H1 (cell line): ENCODE data around the gene PPP2R1A. TPM values are rescaled to one million over a fixed set of nuclear protein-coding genes. Genes with fewer than 3 reads are reported as not detected.

ENCODE experiments used
- CTCF ChIA-PET: fragments of 300-600 bp; sonication (Branson Sonifier 250); formaldehyde crosslinking; loops from one replicate; lab custom pipeline; 2021; ENCODE audit not compliant: partially characterized antibody; lab: Charles Lee
- POLR2A ChIA-PET: fragments of 300-600 bp; sonication (Branson Sonifier 250); formaldehyde crosslinking; loops from one replicate; lab custom pipeline; 2021; ENCODE audit warnings: inconsistent platforms; ENCODE audit not compliant: partially characterized antibody; lab: Charles Lee
- DNase-seq, 2 experiments: peaks; one replicate each; pipeline versions ENCODE4 v3.0.0 to v3.0.0-alpha.2; 2010 to 2022; ENCODE audit warnings: low spot score in 2 of 2, low read depth in 1 of 2, mixed read lengths in 1 of 2
- FAIRE-seq: peaks from 2 replicates; lab custom pipeline; 2011; peaks lifted over from hg19 to GRCh38; lab: Jason Lieb, UNC
- H2AFZ ChIP-seq: 2 replicates; pipeline ENCODE4 v1.8.1; 2012; ENCODE audit warnings: low read length, inconsistent platforms
- H2AK5ac ChIP-seq: 2 replicates; pipeline ENCODE4 v1.6.1; 2013; ENCODE audit warnings: low read depth, low read length
- H2BK120ac ChIP-seq: replicated peaks from 2 replicates; pipeline ENCODE3; 2013; ENCODE audit warnings: low read depth, low read length, inconsistent platforms
- H2BK12ac ChIP-seq: 2 replicates; pipeline ENCODE4 v1.6.1; 2013; ENCODE audit warnings: low read depth, low read length
- H2BK15ac ChIP-seq: 2 replicates; pipeline ENCODE4 v1.6.1; 2013; ENCODE audit warnings: low read length
- H2BK20ac ChIP-seq: 2 replicates; pipeline ENCODE4 v1.6.1; 2013; ENCODE audit warnings: low read length
- H2BK5ac ChIP-seq: 2 replicates; pipeline ENCODE4 v1.6.1; 2013; ENCODE audit warnings: low read depth, low read length
- H3K14ac ChIP-seq: 2 replicates; pipeline ENCODE4 v1.6.1; 2013; ENCODE audit warnings: inconsistent platforms; ENCODE audit not compliant: insufficient read length
- H3K18ac ChIP-seq: 2 replicates; pipeline ENCODE4 v1.6.1; 2013; ENCODE audit warnings: low read length; ENCODE audit errors: extremely low read depth
- H3K23ac ChIP-seq: 2 replicates; pipeline ENCODE4 v1.6.1; 2013; ENCODE audit warnings: inconsistent platforms; ENCODE audit not compliant: insufficient read length
- H3K23me2 ChIP-seq: 2 replicates; pipeline ENCODE4 v1.6.1; 2013; ENCODE audit warnings: low read depth, low read length
- H3K27ac ChIP-seq: 2 replicates; pipeline ENCODE4 v1.6.1; 2011; ENCODE audit warnings: low read depth, low read length, inconsistent platforms
- H3K27me3 ChIP-seq, 4 experiments: replicated peaks in 1 of 4; 1 replicate in 1 of 4; 2 replicates in 3 of 4; pipeline versions ENCODE4 v1.6.1 to v1.8.1; 2011 to 2013; ENCODE audit warnings: low read length in 3 of 4, mild to moderate bottlenecking in 3 of 4, inconsistent platforms in 2 of 4, mixed read lengths in 2 of 4, moderate library complexity in 1 of 4; ENCODE audit not compliant: control insufficient read depth in 3 of 4, insufficient read depth in 3 of 4; ENCODE audit errors: extremely low read depth in 1 of 4
- H3K36me3 ChIP-seq, 4 experiments: 2 replicates each; pipeline versions ENCODE4 v1.6.1 to v1.8.1; 2011 to 2013; ENCODE audit warnings: mild to moderate bottlenecking in 4 of 4, low read length in 3 of 4, moderate library complexity in 2 of 4, control low read depth in 1 of 4, inconsistent platforms in 1 of 4; ENCODE audit not compliant: insufficient read depth in 4 of 4, control insufficient read depth in 2 of 4
- H3K4ac ChIP-seq: replicated peaks from 2 replicates; pipeline ENCODE3; 2013; ENCODE audit warnings: low read length, low read depth, mixed read lengths, inconsistent platforms; ENCODE audit not compliant: insufficient read length
- H3K4me1 ChIP-seq, 4 experiments: replicated peaks in 1 of 4; 1 replicate in 1 of 4; 2 replicates in 3 of 4; pipeline versions ENCODE4 v1.6.1 to v1.8.1; 2011 to 2013; ENCODE audit warnings: low read length in 3 of 4, inconsistent platforms in 2 of 4, mixed read lengths in 1 of 4; ENCODE audit not compliant: insufficient read depth in 4 of 4, control insufficient read depth in 3 of 4
- H3K4me2 ChIP-seq, 2 experiments: 2 replicates each; pipeline versions ENCODE4 v1.6.1 to v1.8.1; 2011 to 2013; ENCODE audit warnings: low read depth in 2 of 2, low read length in 2 of 2, control low read depth in 1 of 2, inconsistent platforms in 1 of 2, mild to moderate bottlenecking in 1 of 2; ENCODE audit not compliant: insufficient read depth in 1 of 2
- H3K4me3 ChIP-seq, 4 experiments: fragments of 200-600, 300-600 bp in 1 of 4; sonication (generic), shearing (Covaris generic), sonication (Bioruptor Twin) in 1 of 4; 2 replicates each; pipeline versions ENCODE4 v1.5.1 to v1.8.1; 2011 to 2016; ENCODE audit warnings: low read length in 4 of 4, low read depth in 3 of 4, control low read depth in 2 of 4, inconsistent platforms in 2 of 4, mild to moderate bottlenecking in 2 of 4, mixed read lengths in 1 of 4, moderate library complexity in 1 of 4; ENCODE audit not compliant: insufficient read depth in 2 of 4; ENCODE audit errors: extremely low read depth in 1 of 4
- H3K56ac ChIP-seq: replicated peaks from 2 replicates; pipeline ENCODE3; 2013; ENCODE audit warnings: low read depth, mild to moderate bottlenecking, mixed read lengths, low read length, inconsistent platforms; ENCODE audit not compliant: insufficient read length
- H3K79me1 ChIP-seq: 2 replicates; pipeline ENCODE4 v1.6.1; 2013; ENCODE audit warnings: low read depth, low read length, control low read depth
- H3K79me2 ChIP-seq, 2 experiments: 2 replicates each; pipeline versions ENCODE4 v1.6.1 to v1.8.1; 2012 to 2013; ENCODE audit warnings: low read length in 2 of 2, mild to moderate bottlenecking in 2 of 2, inconsistent platforms in 1 of 2; ENCODE audit not compliant: insufficient read depth in 2 of 2, control insufficient read depth in 1 of 2
- H3K9ac ChIP-seq, 4 experiments: replicated peaks in 1 of 4; 1 replicate in 1 of 4; 2 replicates in 3 of 4; pipeline versions ENCODE4 v1.6.1 to v1.8.1; 2011 to 2013; ENCODE audit warnings: low read depth in 3 of 4, low read length in 3 of 4, control low read depth in 2 of 4, mild to moderate bottlenecking in 2 of 4, moderate library complexity in 2 of 4, inconsistent platforms in 1 of 4; ENCODE audit errors: extremely low read depth in 1 of 4
- H3K9me3 ChIP-seq, 2 experiments: 2 replicates each; pipeline versions ENCODE4 v1.6.1 to v1.8.1; 2012 to 2013; ENCODE audit warnings: mild to moderate bottlenecking in 2 of 2, moderate library complexity in 2 of 2, control low read depth in 1 of 2, inconsistent platforms in 1 of 2, low read depth in 1 of 2, low read length in 1 of 2, mixed read lengths in 1 of 2; ENCODE audit not compliant: insufficient read depth in 2 of 2
- H4K20me1 ChIP-seq, 2 experiments: replicated peaks in 1 of 2; 2 replicates each; pipeline versions ENCODE3 to v1.8.1; 2011 to 2013; ENCODE audit warnings: inconsistent platforms in 2 of 2, low read length in 2 of 2, mild to moderate bottlenecking in 1 of 2; ENCODE audit not compliant: insufficient read depth in 2 of 2, control insufficient read depth in 1 of 2
- H4K5ac ChIP-seq: 2 replicates; pipeline ENCODE4 v1.6.1; 2013; ENCODE audit warnings: low read length, low read depth, mixed read lengths, inconsistent platforms; ENCODE audit not compliant: insufficient read length
- H4K8ac ChIP-seq: 2 replicates; pipeline ENCODE4 v1.8.0; 2013; ENCODE audit warnings: mild to moderate bottlenecking, moderate library complexity, low read length, inconsistent platforms; ENCODE audit not compliant: insufficient read depth; ENCODE audit errors: extremely low read depth
- H4K91ac ChIP-seq: replicated peaks from 2 replicates; pipeline ENCODE3; 2013; ENCODE audit warnings: low read length, mixed read lengths, inconsistent platforms; ENCODE audit not compliant: insufficient read length
- BCL11A ChIP-seq, 2 experiments: IDR thresholded peaks; one replicate each; pipeline ENCODE4 v1.6.1; 2011; ENCODE audit warnings: low read depth in 2 of 2, low read length in 2 of 2, mild to moderate bottlenecking in 2 of 2
- EZH2 ChIP-seq: fragments of 200-600 bp; sonication (generic); IDR thresholded peaks from 2 replicates; pipeline ENCODE4 v1.7.1; 2012; ENCODE audit warnings: low read depth, mild to moderate bottlenecking, moderate library complexity, low read length, inconsistent platforms; ENCODE audit not compliant: severe bottlenecking
- GABPA ChIP-seq: IDR thresholded peaks from 2 replicates; pipeline ENCODE4 v1.6.1; 2011; ENCODE audit warnings: mild to moderate bottlenecking, low read length, moderate library complexity, borderline replicate concordance; ENCODE audit not compliant: insufficient read depth
- POU5F1 ChIP-seq: IDR thresholded peaks from 2 replicates; pipeline ENCODE4 v1.6.1; 2011; ENCODE audit warnings: low read depth, mild to moderate bottlenecking, low read length, moderate library complexity
- WGBS, 2 experiments: shearing (Covaris generic) in 1 of 2; methylation state at CpG; one replicate each; pipeline versions ENCODE4 v1.1.6 to v1.1.7; 2013 to 2015; ENCODE audit warnings: low lambda C conversion rate in 2 of 2, mixed read lengths in 2 of 2, inconsistent platforms in 1 of 2, low coverage in 1 of 2, missing lambda C conversion rate in 1 of 2; ENCODE audit not compliant: insufficient replicate concordance in 2 of 2, insufficient coverage in 1 of 2, insufficient read length in 1 of 2; ENCODE audit errors: extremely low coverage in 1 of 2, missing lambda C conversion rate in 1 of 2; 5-methylcytosine and 5-hydroxymethylcytosine counted together
- long read RNA-seq, 2 experiments: library from RNA in 1 of 2; library from capped mRNA in 1 of 2; stranded (forward); transcript quantifications; one replicate each; pipeline ENCODE4 v2.0.0, GENCODE V29; 2021; ENCODE audit warnings: inconsistent platforms in 1 of 2
- polyA minus RNA-seq, 3 experiments: library from RNA; depleted of rRNA, polyadenylated mRNA; stranded (reverse); fragments of >200 nt; gene quantifications; 1 replicate in 2 of 3; 2 replicates in 1 of 3; pipeline ENCODE4 v1.2.3, GENCODE V29; 2011
- polyA plus RNA-seq, 7 experiments: library from polyadenylated mRNA; depleted of rRNA in 3 of 7; stranded (reverse) in 5 of 7; unstranded in 2 of 7; fragments of >200 nt in 5 of 7; fragments of 200-250 nt in 2 of 7; gene quantifications; 1 replicate in 5 of 7; 2 replicates in 1 of 7; 4 replicates in 1 of 7; pipeline versions ENCODE4 v1.2.1 to v1.2.3, GENCODE V29; 2011 to 2013; ENCODE audit warnings: missing spikeins in 2 of 7, mixed read lengths in 2 of 7
- total RNA-seq: library from RNA; stranded (reverse); fragmentation: NEBNext Ultra II Directional; extraction: Animal tissue kit (Norgen Biotek cat#: 25700); gene quantifications from 2 replicates; pipeline ENCODE4 v1.2.1, GENCODE V29; 2021

PPP2R1A gene
- total RNA-seq, result 378 and 382 TPM in 2 replicates
- 380 and 428 TPM in 2 replicates for polyA plus RNA-seq (2011; rRNA removed)
- polyA plus RNA-seq (2011; cell fraction: cytosol; rRNA removed), result 289 TPM
- 373 TPM for polyA plus RNA-seq (2011; cell fraction: nucleus; rRNA removed)
- 423 to 640 TPM (median 550 TPM) in 4 replicates for polyA plus RNA-seq (2012, experiment 1 of 2)
- polyA plus RNA-seq (2012, experiment 2 of 2), result 425 TPM
- 133 TPM for polyA plus RNA-seq (2013, experiment 1 of 2)
- 118 TPM for polyA plus RNA-seq (2013, experiment 2 of 2)
- polyA minus RNA-seq (2011; rRNA and poly(A)+ RNA removed), result 389 and 467 TPM in 2 replicates
- polyA minus RNA-seq (2011; cell fraction: cytosol; rRNA and poly(A)+ RNA removed), result 311 TPM
- polyA minus RNA-seq (2011; cell fraction: nucleus; rRNA and poly(A)+ RNA removed), result 219 TPM
- long read RNA-seq, experiment 1, full-length matches to known transcripts, result 158 of 431 reads
- long read RNA-seq, experiment 1, partial matches to known transcripts, result 241 of 431 reads
- long read RNA-seq, experiment 1, other reads (novel, unspliced or antisense), result 32 of 431 reads
- long read RNA-seq, experiment 2, full-length matches to known transcripts, result 157 of 186 reads
- long read RNA-seq, experiment 2, partial matches to known transcripts, result 24 of 186 reads
- long read RNA-seq, experiment 2, other reads (novel, unspliced or antisense), result 5 of 186 reads

- Histone ChIP-seq H3K27ac (peak within 1 kb of the TSS; percentile 98), H3K36me3 (peaks cover 3 to 10% (median 6%) of the 10 kb centered on the region in 4 experiments; a peak in 5 of 8 replicates), H4K20me1 (peaks cover 7 to 8% of the 10 kb centered on the region in 2 experiments), H4K91ac (peak within 1 kb of the TSS; percentile 100), H3K23ac (no peak within 1 kb of the TSS), H3K79me2 (peaks cover 27 to 46% of the 10 kb centered on the region in 2 experiments), H4K5ac (peak within 1 kb of the TSS; percentile 99), H3K4me1 (peaks cover 3 to 8% (median 5%) of the 10 kb centered on the region in 4 experiments), H2BK120ac (no peak within 1 kb of the TSS), H2AK5ac (no peak within 1 kb of the TSS), H3K27me3 (no peaks in the 10 kb centered on the region), H3K79me1 (peaks cover 9% of the 10 kb centered on the region), H3K14ac (peak within 1 kb of the TSS; percentile 67), H2AFZ (no peak within 1 kb of the TSS), H4K8ac (peak within 1 kb of the TSS; percentile 99), H3K4me3 (peak within 1 kb of the TSS; percentile 71 to 95 (median 88)), H2BK20ac (no peak within 1 kb of the TSS; the same call in 1 of the 2 replicates), H3K9me3 (no peaks in the 10 kb centered on the region), H2BK12ac (peak within 1 kb of the TSS; percentile 78; the same call in 1 of the 2 replicates), H3K4me2 (peak within 1 kb of the TSS; percentile 85 to 95), H3K9ac (peak within 1 kb of the TSS; percentile 90 to 98 (median 97)), H3K18ac (peak within 1 kb of the TSS; percentile 98), H3K56ac (peak within 1 kb of the TSS; percentile 98), H2BK15ac (0 out of 2 replicates have a peak within 1 kb of the TSS, but pooled peaks have one; percentile 61), H3K4ac (peak within 1 kb of the TSS; percentile 97), H3K23me2 (peaks cover 15% of the 10 kb centered on the region), H2BK5ac (peak within 1 kb of the TSS; percentile 98)
- DNase-seq, result peak; percentile 98 to 100
- ChIA-PET POLR2A (interaction anchor here (0.7 to 2.4 kb wide), 20 partner anchors 8 to 287 kb away, joined by 3 to 25 read pairs (median 4); partner anchors contain the start of genes ZNF432, ZNF614, ZNF616 and ZNF836), CTCF (interaction anchor here (1.5 to 2.1 kb wide), 3 partner anchors 10 to 47 kb away, joined by 3 to 8 read pairs (median 7); no protein-coding TSS in a partner anchor)
- peak; percentile 98 for FAIRE-seq
- 1% methylated on average over 47 of the region's 70 CpGs; no CpG with 5 or more reads in 1 of the 2 experiments for WGBS, 2 experiments
- TF ChIP-seq BCL11A (IDR thresholded peaks at IDR 0.05; ENCODE audit: low read depth in 2 of 2, low read length in 2 of 2) (no peak), EZH2 (no peak), POU5F1 (no peak), GABPA (peak; percentile 86; the same call in 1 of the 2 replicates)
Measured at GRCh38 chr19:52189735-52190486, at the start of gene PPP2R1A. PPP2R1A (plus strand) TSS chr19:52190052; CDS start chr19:52190097, 45 bp downstream.
